Heart right ventricle (tissue), 16 donors: ENCODE results near the gene GALNT5. TPM values are rescaled to one million over a fixed set of nuclear protein-coding genes. Genes with fewer than 3 reads are reported as not detected.

Experiments
- ATAC-seq, 8 donors: fragments of 200-7000 bp; cut with Tn5 transposase; one replicate each; pipeline ENCODE4 v1.9.1; 2020; ENCODE audit warnings: mild to moderate bottlenecking in 8 of 8, moderate library complexity in 8 of 8, moderate number of reproducible peaks in 1 of 8
- DNase-seq, 2 donors: peaks; one replicate each; pipeline ENCODE4 v3.0.0-alpha.2; 2020
- H3K27ac ChIP-seq, 10 donors: fragments of 200-600 bp; sonication (generic) in 2 of 10; one replicate each; pipeline versions ENCODE4 v1.5.0 to v1.8.0; 2020 to 2022; ENCODE audit warnings: mild to moderate bottlenecking in 3 of 10
- H3K27me3 ChIP-seq, 7 donors: fragments of 200-600 bp; one replicate each; pipeline ENCODE4 v1.8.0; 2021 to 2022; ENCODE audit warnings: mild to moderate bottlenecking in 2 of 7
- H3K36me3 ChIP-seq, 9 donors: fragments of 200-600 bp; sonication (generic) in 1 of 9; one replicate each; pipeline versions ENCODE4 v1.5.0 to v1.8.0; 2020 to 2022; ENCODE audit warnings: mild to moderate bottlenecking in 2 of 9
- H3K4me1 ChIP-seq, 9 donors: fragments of 200-600 bp; sonication (generic) in 1 of 9; one replicate each; pipeline versions ENCODE4 v1.5.0 to v1.8.0; 2020 to 2022; ENCODE audit warnings: mild to moderate bottlenecking in 4 of 9
- H3K4me3 ChIP-seq, 10 donors: fragments of 200-600 bp; sonication (generic) in 2 of 10; one replicate each; pipeline versions ENCODE4 v1.5.0 to v1.8.0; 2020 to 2022; ENCODE audit warnings: mild to moderate bottlenecking in 7 of 10, moderate library complexity in 2 of 10
- H3K9me3 ChIP-seq, 11 donors: fragments of 200-600 bp in 10 of 11; sonication (generic) in 2 of 11; one replicate each; pipeline versions ENCODE4 v1.5.0 to v1.8.0; 2013 to 2022; ENCODE audit warnings: mild to moderate bottlenecking in 2 of 11, control low read depth in 1 of 11, moderate library complexity in 1 of 11
- CTCF ChIP-seq, 9 donors: fragments of 200-600 bp; sonication (generic) in 2 of 9; IDR thresholded peaks; one replicate each; pipeline versions ENCODE4 v1.5.0 to v1.8.0; 2021 to 2022; ENCODE audit warnings: antibody characterized with exemption in 9 of 9, mild to moderate bottlenecking in 5 of 9, moderate library complexity in 1 of 9
- WGBS, 2 donors: extraction: QIAGEN DNeasy Blood & Tissue Kit; methylation state at CpG; one replicate each; pipeline ENCODE4 v1.1.7; 2013; ENCODE audit warnings: inconsistent platforms in 1 of 2; 5-methylcytosine and 5-hydroxymethylcytosine counted together
- intact Hi-C, 10 donors: fragments of 100-400 bp; cut with DNase I; formaldehyde crosslinking; loops; one replicate each; pipeline versions ENCODE4 v1.11.1 to v1.14.2; 2022
- polyA plus RNA-seq, 2 donors: library from polyadenylated mRNA; stranded (reverse); fragments of 200-250 nt; gene quantifications; one replicate each; pipeline ENCODE4 v1.2.3, GENCODE V29; 2013
- total RNA-seq, 10 donors: library from RNA; stranded (reverse); fragmentation: NEBNext Ultra II Directional in 3 of 10; extraction: Animal tissue kit (Norgen Biotek cat#: 25700) in 3 of 10; gene quantifications; one replicate each; pipeline versions ENCODE4 v1.2.1 to v1.2.4, GENCODE V29; 2021 to 2023
- donor health status: Arrhythmogenic right ventricular cardiomyopathy.
- donor health status: ischemic (EF 13 %, LVEDD 7.1; RV severe dilation, severe dysfunction).
- donor health status: healthy with polysubstance abuse.
- donor health status: DM: no; HTN: yes; CAD: no.
- donor health status: DM: no; HTN: no; CAD: no.
- donor health status: ischemic (EF 25% LVEDD 6.9; RV normal size, moderate dysfunction).
- donor health status: ischemic (EF 25% LVEDD 5.7; RV mildly dilated, moderate dysfunction).
- donor health status: healthy.
- donor health status: DM: yes; HTN: yes; CAD: no.
- donor health status: Ischemic cardiomyopathy.
- donor health status: ischemic (EF 35%, LVEDD 5.7; RV mildly dilated, moderate dysfunction).
- donor health status: nonischemic (EF 11% LVEDD 7.7; RV severe dilation, severe dysfunction).
- donor health status: DM: yes; HTN: yes; CAD: no.
- donor health status: PGD.
- donor health status: ischemic (EF 29% LVEDD 5.4; RV normal size, mild dysfunction).
- donor health status: nonischemic (EF 23%, LVEDD 6.1; RV moderate dilation, normal function).

GALNT5 gene
- total and polyA plus RNA-seq, 12 donors = 0.06 to 0.74 (median 0.23) TPM; not detected in 1

- H3K27me3 ChIP-seq = no peaks in the 10 kb centered on the region
- no peak for DNase-seq
- H3K4me1 ChIP-seq = peaks cover 0 to 9% (median 0%) of the 10 kb centered on the region in 9 donors
- peaks cover 0 to 17% (median 4%) of the 10 kb centered on the region in 11 donors for H3K9me3 ChIP-seq
- 91 to 93% methylated on average over 2 of the region's 2 CpGs for WGBS, 2 donors
- no peak overlapping the region for H3K4me3 ChIP-seq
- no peak overlapping the region for H3K27ac ChIP-seq
- ATAC-seq = no peak
- intact Hi-C loops = no loop called here
- TF ChIP-seq CTCF (IDR thresholded peaks at IDR 0.05) = no peak
- no peaks in the 10 kb centered on the region for H3K36me3 ChIP-seq
These were observed 102.1 kb downstream of the GALNT5 start for GRCh38 chr2:157359628-157360027.

- no peaks in the 10 kb centered on the region for H3K27me3 ChIP-seq
- no peak overlapping the region for H3K27ac ChIP-seq
- intact Hi-C loops = no loop called here
- H3K4me3 ChIP-seq = no peak overlapping the region
- DNase-seq (no peak), ATAC-seq (no peak)
- peaks cover 0 to 17% (median 4%) of the 10 kb centered on the region in 11 donors for H3K9me3 ChIP-seq
- H3K4me1 ChIP-seq = peaks cover 0 to 10% (median 0%) of the 10 kb centered on the region in 9 donors
- TF ChIP-seq CTCF (IDR thresholded peaks at IDR 0.05) = no peak
- no peaks in the 10 kb centered on the region for H3K36me3 ChIP-seq
These were observed 104.0 kb downstream of the GALNT5 start for GRCh38 chr2:157361526-157361925.

- no peaks in the 10 kb centered on the region for H3K27me3 ChIP-seq
- DNase-seq (no peak), ATAC-seq (no peak)
- no peaks in the 10 kb centered on the region for H3K36me3 ChIP-seq
- H3K9me3 ChIP-seq = peaks cover 0 to 17% (median 4%) of the 10 kb centered on the region in 11 donors
- peaks cover 0 to 10% (median 0%) of the 10 kb centered on the region in 9 donors for H3K4me1 ChIP-seq
- no peak overlapping the region for H3K4me3 ChIP-seq
- WGBS, 2 donors = 89 to 95% methylated on average over 2 of the region's 2 CpGs
- intact Hi-C loops = no loop called here
- H3K27ac ChIP-seq = no peak overlapping the region
- TF ChIP-seq CTCF (IDR thresholded peaks at IDR 0.05) = no peak
These were observed 105.1 kb downstream of the GALNT5 start for GRCh38 chr2:157362627-157363026.

- H3K4me1 ChIP-seq = peaks cover 0 to 10% (median 0%) of the 10 kb centered on the region in 9 donors
- H3K27ac ChIP-seq = no peak overlapping the region
- DNase-seq (no peak), ATAC-seq (peak in 7 of 8 donors; percentile 71 to 92 (median 78))
- H3K36me3 ChIP-seq = no peaks in the 10 kb centered on the region
- H3K4me3 ChIP-seq = no peak overlapping the region
- intact Hi-C loops = no loop called here
- no peak for TF ChIP-seq CTCF (IDR thresholded peaks at IDR 0.05)
- peaks cover 0 to 17% (median 4%) of the 10 kb centered on the region in 11 donors for H3K9me3 ChIP-seq
- 26 to 36% methylated on average over 2 of the region's 2 CpGs for WGBS, 2 donors
- H3K27me3 ChIP-seq = no peaks in the 10 kb centered on the region
These were observed 106.2 kb downstream of the GALNT5 start for GRCh38 chr2:157363612-157364101.

Other genes with a start within 250 kb of the GALNT5 start
- gene ERMN, start 68.1 kb downstream of the GALNT5 start, total RNA-seq = under 1 TPM in 1 of 10 donors, not detected in 9; 0.07 TPM
- under 1 TPM in 1 of 2 donors, not detected in 1; 0.09 TPM for gene ERMN, start 68.1 kb downstream of the GALNT5 start, polyA plus RNA-seq
- gene CYTIP, start 186.4 kb downstream of the GALNT5 start, total RNA-seq = 10 to 100 TPM in 1 of 10 donors, 1 to 10 TPM in 8, under 1 TPM in 1; 0.85 to 13.7 (median 1.7) TPM
- under 1 TPM; 0.73 to 0.86 TPM for gene CYTIP, start 186.4 kb downstream of the GALNT5 start, polyA plus RNA-seq